Nephron progenitor cell (in vitro differentiated cells): ENCODE measurements around the gene PMM2.

Experiments used
- DNase-seq: peaks from one replicate; pipeline ENCODE4 v3.0.0; 2021
- H3K27ac Mint-ChIP-seq: 2 replicates; pipeline ENCODE4 v1.8.0; 2021; ENCODE audit warnings: mild to moderate bottlenecking, moderate library complexity, mixed read lengths
- H3K27me3 Mint-ChIP-seq: 2 replicates; pipeline ENCODE4 v1.8.0; 2021; ENCODE audit warnings: mild to moderate bottlenecking, low read depth, mixed read lengths; ENCODE audit not compliant: poor library complexity
- H3K36me3 Mint-ChIP-seq: 2 replicates; pipeline ENCODE4 v1.8.0; 2021; ENCODE audit warnings: low read depth, mixed read lengths
- H3K4me1 Mint-ChIP-seq: 2 replicates; pipeline ENCODE4 v1.8.0; 2021; ENCODE audit warnings: mixed read lengths
- H3K4me3 Mint-ChIP-seq: 2 replicates; pipeline ENCODE4 v1.8.0; 2021; ENCODE audit warnings: mild to moderate bottlenecking, moderate library complexity, mixed read lengths
- H3K9me3 Mint-ChIP-seq: 2 replicates; pipeline ENCODE4 v1.8.0; 2021; ENCODE audit warnings: mild to moderate bottlenecking, moderate library complexity, mixed read lengths
- TF ChIP-seq, protein P1 (sequence below): fragments of 200-600 bp; sonication (generic); IDR thresholded peaks from 2 replicates; pipeline ENCODE4 v1.5.0; 2021; ENCODE audit warnings: antibody characterized with exemption

Gene PMM2

GRCh38 chr16:8758022-8758421 is 39.6 kb upstream of the PMM2 start:
- DNase-seq, result no peak
- H3K36me3 Mint-ChIP-seq, result peaks cover 59% of the 10 kb centered on the region
- H3K9me3 Mint-ChIP-seq, result no peaks in the 10 kb centered on the region
- TF ChIP-seq, protein P1, sequence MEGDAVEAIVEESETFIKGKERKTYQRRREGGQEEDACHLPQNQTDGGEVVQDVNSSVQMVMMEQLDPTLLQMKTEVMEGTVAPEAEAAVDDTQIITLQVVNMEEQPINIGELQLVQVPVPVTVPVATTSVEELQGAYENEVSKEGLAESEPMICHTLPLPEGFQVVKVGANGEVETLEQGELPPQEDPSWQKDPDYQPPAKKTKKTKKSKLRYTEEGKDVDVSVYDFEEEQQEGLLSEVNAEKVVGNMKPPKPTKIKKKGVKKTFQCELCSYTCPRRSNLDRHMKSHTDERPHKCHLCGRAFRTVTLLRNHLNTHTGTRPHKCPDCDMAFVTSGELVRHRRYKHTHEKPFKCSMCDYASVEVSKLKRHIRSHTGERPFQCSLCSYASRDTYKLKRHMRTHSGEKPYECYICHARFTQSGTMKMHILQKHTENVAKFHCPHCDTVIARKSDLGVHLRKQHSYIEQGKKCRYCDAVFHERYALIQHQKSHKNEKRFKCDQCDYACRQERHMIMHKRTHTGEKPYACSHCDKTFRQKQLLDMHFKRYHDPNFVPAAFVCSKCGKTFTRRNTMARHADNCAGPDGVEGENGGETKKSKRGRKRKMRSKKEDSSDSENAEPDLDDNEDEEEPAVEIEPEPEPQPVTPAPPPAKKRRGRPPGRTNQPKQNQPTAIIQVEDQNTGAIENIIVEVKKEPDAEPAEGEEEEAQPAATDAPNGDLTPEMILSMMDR, result no peak
- H3K27me3 Mint-ChIP-seq, result peaks cover 8% of the 10 kb centered on the region
- H3K4me1 Mint-ChIP-seq, result no peaks in the 10 kb centered on the region
- H3K4me3 Mint-ChIP-seq, result no peak overlapping the region
- H3K27ac Mint-ChIP-seq, result no peak overlapping the region

DNA sequence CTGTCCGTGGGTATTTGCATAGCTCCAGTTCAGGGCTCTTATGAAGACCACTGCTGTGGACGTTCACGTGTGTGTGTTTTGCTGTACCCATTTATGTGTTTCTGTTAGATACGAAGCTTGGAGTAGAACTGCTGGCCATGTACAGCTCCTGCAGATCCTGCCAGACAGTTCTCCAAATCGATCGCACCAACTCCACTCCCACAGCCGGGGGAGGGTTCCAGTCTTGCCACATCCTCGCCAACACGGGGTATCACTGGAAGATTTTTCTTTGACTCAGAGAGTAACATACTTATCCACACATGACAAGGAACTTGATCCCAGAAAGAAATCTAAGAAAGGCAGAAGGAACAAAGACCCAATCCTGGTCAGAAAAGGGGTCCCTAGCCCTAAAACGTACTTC is 37.6 kb upstream of the PMM2 start:
- no peaks in the 10 kb centered on the region for H3K9me3 Mint-ChIP-seq
- no peak for DNase-seq
- peaks cover 15% of the 10 kb centered on the region for H3K27me3 Mint-ChIP-seq
- H3K4me3 Mint-ChIP-seq, result no peak overlapping the region
- H3K27ac Mint-ChIP-seq, result peak overlapping the region; percentile 73
- peaks cover 59% of the 10 kb centered on the region for H3K36me3 Mint-ChIP-seq
- TF ChIP-seq, protein P1, result no peak
- peaks cover 13% of the 10 kb centered on the region for H3K4me1 Mint-ChIP-seq

DNA sequence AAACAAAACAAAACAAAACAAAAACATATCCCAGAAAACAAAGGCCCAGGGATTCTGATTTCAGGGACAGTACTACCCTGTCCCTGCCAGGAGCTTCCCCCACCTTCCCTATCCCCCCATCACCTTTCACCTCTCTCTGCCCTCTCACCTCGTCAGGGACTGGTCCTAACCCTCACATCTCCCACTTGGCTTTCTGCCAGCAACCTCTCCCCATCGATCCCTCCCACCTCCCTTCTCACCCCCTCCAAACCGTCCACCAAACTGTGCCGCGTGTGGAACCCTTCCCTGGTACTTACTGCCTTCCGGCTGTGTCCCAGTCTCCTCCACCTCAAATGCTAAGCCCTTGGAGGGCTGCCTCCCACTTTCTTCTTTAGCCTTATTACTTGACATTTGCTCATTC is 36.6 kb upstream of the PMM2 start:
- no peak overlapping the region for H3K4me3 Mint-ChIP-seq
- TF ChIP-seq, protein P1, result no peak
- H3K9me3 Mint-ChIP-seq, result no peaks in the 10 kb centered on the region
- H3K27ac Mint-ChIP-seq, result no peak overlapping the region
- peaks cover 13% of the 10 kb centered on the region for H3K27me3 Mint-ChIP-seq
- H3K36me3 Mint-ChIP-seq, result peaks cover 63% of the 10 kb centered on the region
- no peak for DNase-seq
- peaks cover 22% of the 10 kb centered on the region for H3K4me1 Mint-ChIP-seq

GRCh38 chr16:8762254-8762653 is 35.4 kb upstream of the PMM2 start:
- H3K27me3 Mint-ChIP-seq, result peaks cover 13% of the 10 kb centered on the region
- TF ChIP-seq, protein P1, result no peak
- H3K4me3 Mint-ChIP-seq, result no peak overlapping the region

GRCh38 chr16:8763083-8763482 is 34.6 kb upstream of the PMM2 start:
- H3K4me1 Mint-ChIP-seq, result peaks cover 27% of the 10 kb centered on the region
- H3K9me3 Mint-ChIP-seq, result no peaks in the 10 kb centered on the region
- H3K27me3 Mint-ChIP-seq, result peaks cover 13% of the 10 kb centered on the region

More at GRCh38 chr16:8762254-8762653, 35.4 kb upstream of the PMM2 start:
- peaks cover 57% of the 10 kb centered on the region for H3K36me3 Mint-ChIP-seq
- H3K9me3 Mint-ChIP-seq, result no peaks in the 10 kb centered on the region
- no peak for DNase-seq
- no peak overlapping the region for H3K27ac Mint-ChIP-seq
- H3K4me1 Mint-ChIP-seq, result peaks cover 25% of the 10 kb centered on the region

DNA sequence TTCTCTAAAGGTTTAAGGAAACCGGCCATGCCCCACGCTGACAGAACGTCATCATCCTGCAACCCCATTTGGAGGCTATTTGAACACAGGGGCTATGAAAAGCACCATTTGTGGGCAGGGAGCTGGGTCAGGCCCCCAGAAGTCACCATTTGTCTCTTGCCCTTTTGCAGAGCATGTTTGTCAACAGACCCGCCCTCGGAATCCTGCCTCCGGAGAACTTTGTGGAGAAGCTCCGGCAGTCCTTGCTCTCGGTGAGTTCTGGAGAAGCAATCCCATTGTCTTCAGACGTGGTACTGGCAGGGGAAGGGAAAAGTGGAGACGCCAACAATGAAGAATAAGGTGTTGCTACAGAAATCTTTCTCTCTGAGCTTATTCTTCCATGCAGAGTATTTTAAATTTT is 33.7 kb upstream of the PMM2 start:
- no peak overlapping the region for H3K4me3 Mint-ChIP-seq
- TF ChIP-seq, protein P1, result no peak
- H3K27me3 Mint-ChIP-seq, result peaks cover 13% of the 10 kb centered on the region
- peaks cover 53% of the 10 kb centered on the region for H3K36me3 Mint-ChIP-seq
- H3K4me1 Mint-ChIP-seq, result peaks cover 35% of the 10 kb centered on the region
- no peak for DNase-seq
- H3K27ac Mint-ChIP-seq, result no peak overlapping the region
- no peaks in the 10 kb centered on the region for H3K9me3 Mint-ChIP-seq

More at GRCh38 chr16:8763083-8763482, 34.6 kb upstream of the PMM2 start:
- TF ChIP-seq, protein P1, result no peak
- DNase-seq, result no peak
- Mint-ChIP-seq H3K4me3 (no peak overlapping the region), H3K36me3 (peaks cover 51% of the 10 kb centered on the region), H3K27ac (no peak overlapping the region)
